GM12878 (cell line): Measurements from ENCODE around the gene CCSER1. TPM values are rescaled to one million over a fixed set of nuclear protein-coding genes. Genes with fewer than 3 reads are reported as not detected.

Experiments used
- ATAC-seq: fragments of 200-7000 bp; cut with Tn5 transposase; 3 replicates; pipeline ENCODE4 v1.9.1; 2020; ENCODE audit warnings: mild to moderate bottlenecking, moderate library complexity
- BruUV-seq: library from RNA; stranded (reverse); fragments of 400-500 nt; replicated peaks from 2 replicates; lab custom pipeline; 2021; lab: Mats Ljungman, UMichigan
- CTCF ChIA-PET: fragments of 300-600 bp; sonication (Branson Sonifier 250); formaldehyde crosslinking; extraction: SDS; loops from one replicate; lab custom pipeline; 2021; ENCODE audit warnings: inconsistent platforms; lab: Yijun Ruan, JAX
- POLR2A ChIA-PET: fragments of 350-600 bp; formaldehyde crosslinking; extraction: SDS; loops from one replicate; lab custom pipeline; 2021; ENCODE audit warnings: inconsistent platforms; lab: Charles Lee
- RAD21 ChIA-PET: fragments of 300-600 bp; sonication (Branson Sonifier 250); formaldehyde crosslinking; loops from one replicate; lab custom pipeline; 2023; ENCODE audit warnings: antibody characterized with exemption; ENCODE audit not compliant: unreplicated experiment; lab: Charles Lee
- SMC1A ChIA-PET: fragments of 300-600 bp; sonication (Branson Sonifier 250); formaldehyde crosslinking; loops from one replicate; lab custom pipeline; 2023; ENCODE audit not compliant: unreplicated experiment, uncharacterized antibody; lab: Charles Lee
- DNase-seq: peaks from one replicate; pipeline ENCODE4 v3.0.0-alpha.2; 2011; ENCODE audit warnings: low read depth, low spot score
- FAIRE-seq: peaks from 3 replicates; lab custom pipeline; 2011; peaks lifted over from hg19 to GRCh38; lab: Jason Lieb, UNC
- H2AFZ ChIP-seq: 2 replicates; pipeline ENCODE4 v1.6.0; 2011; ENCODE audit warnings: low read depth, low read length, control low read depth; ENCODE audit not compliant: control insufficient read depth
- H3K27ac ChIP-seq: 2 replicates; pipeline ENCODE4 v1.5.1; 2011; ENCODE audit warnings: control low read depth; ENCODE audit not compliant: control insufficient read depth, insufficient read depth
- H3K27me3 ChIP-seq, 2 experiments: replicated peaks in 1 of 2; 2 replicates each; pipeline versions ENCODE4 v1.6.0 to v1.6.1; 2011; ENCODE audit warnings: low read length in 1 of 2; ENCODE audit not compliant: control insufficient read depth in 2 of 2, insufficient read depth in 2 of 2
- H3K36me3 ChIP-seq, 2 experiments: 2 replicates each; pipeline ENCODE4 v1.5.1; 2011; ENCODE audit warnings: low read length in 1 of 2; ENCODE audit not compliant: control insufficient read depth in 2 of 2, insufficient read depth in 2 of 2
- H3K4me1 ChIP-seq: 2 replicates; pipeline ENCODE4 v1.6.1; 2011; ENCODE audit warnings: mild to moderate bottlenecking, low read length, moderate library complexity, mixed read lengths; ENCODE audit not compliant: control insufficient read depth, insufficient read depth
- H3K4me2 ChIP-seq: 2 replicates; pipeline ENCODE4 v1.6.0; 2011; ENCODE audit warnings: control low read depth; ENCODE audit not compliant: control insufficient read depth, insufficient read depth
- H3K4me3 ChIP-seq: fragments of 200-600 bp; sonication (generic); 2 replicates; pipeline ENCODE4 v1.5.1; 2016
- H3K79me2 ChIP-seq: 2 replicates; pipeline ENCODE4 v1.6.0; 2011; ENCODE audit warnings: low read length; ENCODE audit not compliant: control insufficient read depth, insufficient read depth
- H3K9ac ChIP-seq: 2 replicates; pipeline ENCODE4 v1.8.0; 2011; ENCODE audit warnings: low read length, control low read depth, mixed read lengths; ENCODE audit not compliant: control insufficient read depth, insufficient read depth
- H3K9me3 ChIP-seq: replicated peaks from 3 replicates; pipeline ENCODE4 v1.5.1; 2011; ENCODE audit warnings: mild to moderate bottlenecking, low read length; ENCODE audit not compliant: control insufficient read depth, insufficient read depth
- H4K20me1 ChIP-seq: 2 replicates; pipeline ENCODE4 v1.6.0; 2011; ENCODE audit not compliant: control insufficient read depth, insufficient read depth
- CBX3 ChIP-seq: fragments of 200-600 bp; sonication (generic); IDR thresholded peaks from 2 replicates; pipeline ENCODE4 v1.6.1; 2016; ENCODE audit warnings: low read depth, borderline replicate concordance
- CEBPB ChIP-seq, 2 experiments: fragments of 150-350 bp in 1 of 2; IDR thresholded peaks; 2 replicates each; pipeline ENCODE4 v1.6.1; 2012 to 2014; ENCODE audit warnings: low read depth in 2 of 2, low read length in 2 of 2, borderline replicate concordance in 1 of 2, inconsistent platforms in 1 of 2
- HCFC1 ChIP-seq: fragments of 150-350 bp; IDR thresholded peaks from 2 replicates; pipeline ENCODE4 v1.6.1; 2014; ENCODE audit warnings: low read length
- JUNB ChIP-seq: IDR thresholded peaks from 2 replicates; pipeline ENCODE4 v1.6.1; 2016; ENCODE audit warnings: antibody characterized with exemption, mild to moderate bottlenecking
- LARP7 ChIP-seq: fragments of 450-650 bp; IDR thresholded peaks from 2 replicates; pipeline ENCODE4 v1.6.1; 2017; ENCODE audit warnings: mild to moderate bottlenecking
- MYB ChIP-seq: fragments of 150-350 bp; IDR thresholded peaks from 2 replicates; pipeline ENCODE4 v1.6.1; 2014; ENCODE audit warnings: mild to moderate bottlenecking, low read depth, low read length, borderline replicate concordance
- POLR2AphosphoS5 ChIP-seq: IDR thresholded peaks from 2 replicates; pipeline ENCODE4 v1.6.1; 2011; ENCODE audit warnings: mild to moderate bottlenecking, low read length, inconsistent platforms
- PRDM15 ChIP-seq: fragments of 450-650 bp; formaldehyde crosslinking; IDR thresholded peaks from 2 replicates; pipeline ENCODE4 v1.4.0; 2020; ENCODE audit warnings: mild to moderate bottlenecking, moderate library complexity
- RELB ChIP-seq: fragments of 450-650 bp; IDR thresholded peaks from 2 replicates; pipeline ENCODE4 v1.6.1; 2017; ENCODE audit warnings: low read depth, mild to moderate bottlenecking, moderate library complexity
- ZNF274 ChIP-seq: IDR thresholded peaks from one replicate; pipeline ENCODE4 v1.8.0; 2011; ENCODE audit not compliant: insufficient read length, insufficient read depth
- WGBS: methylation state at CpG from one replicate; pipeline ENCODE4 v1.1.6; 2016; ENCODE audit warnings: low lambda C conversion rate; ENCODE audit not compliant: insufficient replicate concordance, insufficient coverage; ENCODE audit errors: missing lambda C conversion rate; 5-methylcytosine and 5-hydroxymethylcytosine counted together
- in situ Hi-C: fragments of 300-500 bp; cut with MboI; formaldehyde crosslinking; loops from 9 replicates; pipeline ENCODE4 v1.14.3; 2018; ENCODE audit warnings: mixed read lengths
- intact Hi-C: fragments of 100-400 bp; cut with micrococcal nuclease; formaldehyde crosslinking; loops from one replicate; pipeline ENCODE4 v1.14.2; 2022; ENCODE audit not compliant: unreplicated experiment
- polyA plus RNA-seq, 11 experiments: library from polyadenylated mRNA; depleted of rRNA in 4 of 11; unstranded in 6 of 11; stranded (reverse) in 5 of 11; fragments of >200 nt; fragmentation: Nextera tagmentation in 4 of 11; fragmentation: Illumina TruSeq in 1 of 11; extraction: Ambion mirVana in 4 of 11; extraction: Trizol in 1 of 11; gene quantifications; 1 replicate in 1 of 11; 2 replicates in 10 of 11; pipeline versions ENCODE4 v1.2.1 to v1.2.3, GENCODE V29; 2011 to 2016; ENCODE audit warnings: inconsistent platforms in 2 of 11, missing spikeins in 2 of 11, low read depth in 1 of 11
- total RNA-seq, 4 experiments: library from RNA; depleted of rRNA in 3 of 4; stranded (reverse); fragments of >200 nt in 3 of 4; fragmentation: Illumina TruSeq in 1 of 4; extraction: Trizol in 1 of 4; gene quantifications; 2 replicates each; pipeline versions ENCODE4 v1.2.1 to v1.2.3, GENCODE V29; 2013 to 2021

The CCSER1 gene
- total and polyA plus RNA-seq, 10 of the 15 experiments (the other 5 are each of a cell fraction or from before 2014, with no cell fraction given) = 0.22 to 2.7 (median 1.0) TPM

GRCh38 chr4:90584051-90584450, 456.9 kb downstream of the CCSER1 start:
- Histone ChIP-seq H3K27ac (no peak overlapping the region), H2AFZ (no peak overlapping the region), H3K4me2 (no peak overlapping the region), H3K36me3 (no peaks in the 10 kb centered on the region), H3K9ac (no peak overlapping the region), H3K27me3 (no peaks in the 10 kb centered on the region), H4K20me1 (no peaks in the 10 kb centered on the region), H3K4me3 (no peak overlapping the region), H3K79me2 (no peaks in the 10 kb centered on the region), H3K4me1 (no peaks in the 10 kb centered on the region), H3K9me3 (no peaks in the 10 kb centered on the region)
- TF ChIP-seq LARP7 = no peak
- TF ChIP-seq CEBPB (IDR thresholded peaks at IDR 0.05; ENCODE audit: borderline replicate concordance in 1 of 2, low read depth in 2 of 2, low read length in 2 of 2) = no peak
- TF ChIP-seq RELB = no peak
- TF ChIP-seq CBX3 = no peak
- no peak for TF ChIP-seq HCFC1
- TF ChIP-seq ZNF274 = no peak
- FAIRE-seq = no peak
- ATAC-seq = no peak
- no peak for DNase-seq
- POLR2A ChIA-PET = no interaction called here
- 27% methylated on average over 2 of the region's 2 CpGs for WGBS
- SMC1A ChIA-PET = interaction anchor here (1.1 to 1.2 kb wide), 2 partner anchors 12 to 22 kb away, joined by 3 read pairs; no protein-coding TSS in a partner anchor
- in situ Hi-C loops (no loop called here), intact Hi-C loops (no loop called here)
- CTCF ChIA-PET = no interaction called here
- no TSS peak for BruUV-seq
- RAD21 ChIA-PET = no interaction called here

DNA sequence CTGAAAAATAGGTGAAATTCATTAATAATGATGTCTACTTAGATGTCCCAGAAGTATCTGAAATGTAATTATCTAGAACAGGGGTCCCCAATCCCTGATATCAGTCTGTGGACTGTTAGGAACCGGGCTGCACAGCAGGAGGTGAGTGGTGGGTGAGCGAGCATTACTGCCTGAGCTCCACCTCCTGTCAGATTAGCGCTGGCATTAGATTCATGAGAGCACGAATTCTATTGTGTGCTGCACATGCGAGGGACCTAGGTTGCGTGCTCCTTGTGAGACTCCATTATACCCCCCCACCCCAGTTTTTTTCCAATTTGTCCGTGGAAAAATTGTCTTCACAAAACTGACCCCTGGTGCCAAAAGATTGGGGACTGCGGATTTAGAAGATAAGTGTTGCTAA, 458.8 kb downstream of the CCSER1 start:
- Histone ChIP-seq H3K4me1 (no peaks in the 10 kb centered on the region), H3K36me3 (no peaks in the 10 kb centered on the region), H3K9me3 (no peaks in the 10 kb centered on the region), H3K4me2 (no peak overlapping the region), H2AFZ (no peak overlapping the region), H3K27me3 (no peaks in the 10 kb centered on the region), H3K4me3 (no peak overlapping the region), H3K79me2 (no peaks in the 10 kb centered on the region), H3K27ac (no peak overlapping the region), H4K20me1 (no peaks in the 10 kb centered on the region), H3K9ac (no peak overlapping the region)
- in situ Hi-C loops (no loop called here), intact Hi-C loops (no loop called here)
- FAIRE-seq (no peak), ATAC-seq (no peak), DNase-seq (no peak)
- ChIA-PET RAD21 (no interaction called here), CTCF (no interaction called here), POLR2A (no interaction called here), SMC1A (no interaction called here)
- no TSS peak for BruUV-seq
- WGBS = 27% methylated on average over 8 of the region's 8 CpGs
- TF ChIP-seq POLR2AphosphoS5 (no peak), MYB (no peak), PRDM15 (CRISPR knock-in tag) (no peak), JUNB (no peak)
